Caco-2 (cell line): Measurements from ENCODE around the gene SLC43A2. TPM values are rescaled to one million over a fixed set of nuclear protein-coding genes. Genes with fewer than 3 reads are reported as not detected.

ENCODE experiments used
- BruUV-seq: library from RNA; stranded (reverse); fragments of 400-500 nt; replicated peaks from 2 replicates; lab custom pipeline; 2021; lab: Mats Ljungman, UMichigan
- CTCF ChIA-PET: fragments of 300-600 bp; sonication (Branson Sonifier 250); formaldehyde crosslinking; loops from one replicate; lab custom pipeline; 2022; ENCODE audit warnings: antibody characterized with exemption; lab: Charles Lee
- POLR2A ChIA-PET: fragments of 300-600 bp; sonication (Branson Sonifier 250); formaldehyde crosslinking; loops from one replicate; lab custom pipeline; 2022; ENCODE audit warnings: antibody characterized with exemption; lab: Charles Lee
- DNase-seq, 2 experiments: peaks; one replicate each; pipeline versions ENCODE4 v3.0.0 to v3.0.0-alpha.2; 2020 to 2022
- H3K27me3 ChIP-seq: replicated peaks from 2 replicates; pipeline ENCODE4 v1.6.0; 2011; ENCODE audit warnings: low read length; ENCODE audit not compliant: control insufficient read depth, insufficient read depth
- H3K36me3 ChIP-seq: 2 replicates; pipeline ENCODE4 v1.5.1; 2011; ENCODE audit warnings: low read length; ENCODE audit not compliant: control insufficient read depth, insufficient read depth
- H3K4me1 ChIP-seq: fragments of 250-450 bp; sonication (Bioruptor Pico); 2 replicates; pipeline ENCODE4 v1.5.1; 2020; ENCODE audit warnings: mild to moderate bottlenecking
- H3K4me3 ChIP-seq: 2 replicates; pipeline ENCODE4 v1.5.1; 2011; ENCODE audit warnings: low read depth, mild to moderate bottlenecking, control low read depth, low read length
- H3K9me3 ChIP-seq: fragments of 250-450 bp; sonication (Bioruptor Pico); 2 replicates; pipeline ENCODE4 v1.5.1; 2020; ENCODE audit warnings: mild to moderate bottlenecking, moderate library complexity
- H3K27ac Mint-ChIP-seq: one replicate; pipeline ENCODE4 v1.8.0; 2022; ENCODE audit warnings: mixed read lengths; ENCODE audit not compliant: unreplicated experiment
- H3K27me3 Mint-ChIP-seq: one replicate; pipeline ENCODE4 v1.8.0; 2022; ENCODE audit warnings: mixed read lengths; ENCODE audit not compliant: insufficient read depth, unreplicated experiment
- H3K36me3 Mint-ChIP-seq: one replicate; pipeline ENCODE4 v1.8.0; 2022; ENCODE audit warnings: mild to moderate bottlenecking, mixed read lengths; ENCODE audit not compliant: insufficient read depth, unreplicated experiment
- H3K4me1 Mint-ChIP-seq: one replicate; pipeline ENCODE4 v1.8.0; 2022; ENCODE audit warnings: low read depth, mixed read lengths; ENCODE audit not compliant: unreplicated experiment
- H3K4me3 Mint-ChIP-seq: one replicate; pipeline ENCODE4 v1.8.0; 2022; ENCODE audit warnings: mild to moderate bottlenecking, moderate library complexity, mixed read lengths; ENCODE audit not compliant: unreplicated experiment
- H3K9me3 Mint-ChIP-seq: one replicate; pipeline ENCODE4 v1.8.0; 2022; ENCODE audit warnings: mixed read lengths; ENCODE audit not compliant: unreplicated experiment
- CTCF ChIP-seq, 2 experiments: fragments of 200-600 bp in 1 of 2; IDR thresholded peaks; 1 replicate in 1 of 2; 2 replicates in 1 of 2; pipeline versions ENCODE4 v1.5.1 to v1.8.0; 2011 to 2022; ENCODE audit warnings: antibody characterized with exemption in 1 of 2, control low read depth in 1 of 2, inconsistent platforms in 1 of 2, low read depth in 1 of 2, low read length in 1 of 2, mild to moderate bottlenecking in 1 of 2, moderate library complexity in 1 of 2; ENCODE audit not compliant: insufficient read depth in 1 of 2, severe bottlenecking in 1 of 2, unreplicated experiment in 1 of 2
- intact Hi-C: fragments of 100-400 bp; cut with micrococcal nuclease; formaldehyde crosslinking; loops from one replicate; pipeline ENCODE4 v1.10.0; 2022; ENCODE audit not compliant: unreplicated experiment
- total RNA-seq: library from RNA; stranded (reverse); gene quantifications from 2 replicates; pipeline ENCODE4 v1.2.3, GENCODE V29; 2022

Gene SLC43A2
- total RNA-seq, 1 experiment from 2014 or later = 33.9 TPM

GRCh38 chr17:1627182-1627981 is 1.3 kb downstream of the SLC43A2 start:
- ChIA-PET CTCF (interaction anchor here (0.5 to 3.5 kb wide), 9 partner anchors 9 to 261 kb away, joined by 3 to 109 read pairs (median 4); partner anchors contain the start of gene INPP5K), POLR2A (interaction anchor here (0.6 to 2.3 kb wide), 7 partner anchors 22 to 368 kb away, joined by 3 to 9 read pairs (median 4); partner anchors contain the start of genes INPP5K and PITPNA)
- Mint-ChIP-seq H3K27me3 (peaks cover 2% of the 10 kb centered on the region), H3K36me3 (peaks cover 26% of the 10 kb centered on the region), H3K4me1 (peaks cover 23% of the 10 kb centered on the region), H3K9me3 (no peaks in the 10 kb centered on the region), H3K4me3 (peak overlapping the region; percentile 95), H3K27ac (peak overlapping the region; percentile 24)
- Histone ChIP-seq H3K9me3 (no peaks in the 10 kb centered on the region), H3K4me3 (peak overlapping the region; percentile 90), H3K36me3 (no peaks in the 10 kb centered on the region), H3K27me3 (no peaks in the 10 kb centered on the region), H3K4me1 (peaks cover 31% of the 10 kb centered on the region)
- TF ChIP-seq CTCF (IDR thresholded peaks at IDR 0.05; ENCODE audit: insufficient read depth in 1 of 2, low read depth in 1 of 2, low read length in 1 of 2, severe bottlenecking in 1 of 2, unreplicated experiment in 1 of 2) = no peak
- DNase-seq = no peak
- BruUV-seq = no TSS peak
- intact Hi-C loops = loop anchor here (10.0 kb wide), 1 partner anchor 173 kb away; the partner anchor contains the start of gene CRK

- POLR2A ChIA-PET = interaction anchor here (0.6 to 2.3 kb wide), 2 partner anchors 28 to 35 kb away, joined by 6 to 9 read pairs; no protein-coding TSS in a partner anchor
- no peak for DNase-seq
- Histone ChIP-seq H3K4me1 (peaks cover 31% of the 10 kb centered on the region), H3K27me3 (no peaks in the 10 kb centered on the region), H3K4me3 (no peak overlapping the region), H3K9me3 (no peaks in the 10 kb centered on the region), H3K36me3 (no peaks in the 10 kb centered on the region)
- no TSS peak for BruUV-seq
- Mint-ChIP-seq H3K27ac (peak overlapping the region; percentile 45), H3K9me3 (no peaks in the 10 kb centered on the region), H3K4me1 (peaks cover 23% of the 10 kb centered on the region), H3K27me3 (no peaks in the 10 kb centered on the region), H3K36me3 (peaks cover 26% of the 10 kb centered on the region), H3K4me3 (peak overlapping the region; percentile 95)
- intact Hi-C loops = loop anchor here (10.0 kb wide), 1 partner anchor 172 kb away; the partner anchor contains the start of gene CRK
- CTCF ChIA-PET = interaction anchor here (0.7 to 2.1 kb wide), 4 partner anchors 17 to 504 kb away, joined by 3 to 16 read pairs (median 4); partner anchors contain the start of gene PITPNA
- no peak for TF ChIP-seq CTCF (IDR thresholded peaks at IDR 0.05; ENCODE audit: insufficient read depth in 1 of 2, low read depth in 1 of 2, low read length in 1 of 2, severe bottlenecking in 1 of 2, unreplicated experiment in 1 of 2)
Measured at GRCh38 chr17:1626333-1626732, 2.3 kb downstream of the SLC43A2 start.

GRCh38 chr17:1625581-1625980 is 3.1 kb downstream of the SLC43A2 start:
- BruUV-seq = TSS peak; percentile 24
- no peaks in the 10 kb centered on the region for H3K36me3 ChIP-seq
- Mint-ChIP-seq H3K36me3 (peaks cover 26% of the 10 kb centered on the region), H3K27me3 (no peaks in the 10 kb centered on the region), H3K4me3 (peak overlapping the region; percentile 95), H3K27ac (peak overlapping the region; percentile 45), H3K9me3 (no peaks in the 10 kb centered on the region), H3K4me1 (peaks cover 23% of the 10 kb centered on the region)
- POLR2A ChIA-PET = interaction anchor here (1.5 to 2.3 kb wide), 2 partner anchors 28 to 35 kb away, joined by 6 to 9 read pairs; no protein-coding TSS in a partner anchor
- H3K4me1 ChIP-seq = peaks cover 31% of the 10 kb centered on the region
- CTCF ChIA-PET = interaction anchor here (0.7 to 2.1 kb wide), 6 partner anchors 18 to 606 kb away, joined by 3 to 16 read pairs (median 3); partner anchors contain the start of gene PITPNA
- no peaks in the 10 kb centered on the region for H3K9me3 ChIP-seq
- no peak for DNase-seq
- intact Hi-C loops = loop anchor here (10.0 kb wide), 1 partner anchor 171 kb away; the partner anchor contains the start of gene CRK
- H3K27me3 ChIP-seq = no peaks in the 10 kb centered on the region
- no peak overlapping the region for H3K4me3 ChIP-seq
- TF ChIP-seq CTCF (IDR thresholded peaks at IDR 0.05; ENCODE audit: insufficient read depth in 1 of 2, low read depth in 1 of 2, low read length in 1 of 2, severe bottlenecking in 1 of 2, unreplicated experiment in 1 of 2) = no peak
